ENCODE results near the gene DPYSL4.

The DPYSL4 gene

DNA sequence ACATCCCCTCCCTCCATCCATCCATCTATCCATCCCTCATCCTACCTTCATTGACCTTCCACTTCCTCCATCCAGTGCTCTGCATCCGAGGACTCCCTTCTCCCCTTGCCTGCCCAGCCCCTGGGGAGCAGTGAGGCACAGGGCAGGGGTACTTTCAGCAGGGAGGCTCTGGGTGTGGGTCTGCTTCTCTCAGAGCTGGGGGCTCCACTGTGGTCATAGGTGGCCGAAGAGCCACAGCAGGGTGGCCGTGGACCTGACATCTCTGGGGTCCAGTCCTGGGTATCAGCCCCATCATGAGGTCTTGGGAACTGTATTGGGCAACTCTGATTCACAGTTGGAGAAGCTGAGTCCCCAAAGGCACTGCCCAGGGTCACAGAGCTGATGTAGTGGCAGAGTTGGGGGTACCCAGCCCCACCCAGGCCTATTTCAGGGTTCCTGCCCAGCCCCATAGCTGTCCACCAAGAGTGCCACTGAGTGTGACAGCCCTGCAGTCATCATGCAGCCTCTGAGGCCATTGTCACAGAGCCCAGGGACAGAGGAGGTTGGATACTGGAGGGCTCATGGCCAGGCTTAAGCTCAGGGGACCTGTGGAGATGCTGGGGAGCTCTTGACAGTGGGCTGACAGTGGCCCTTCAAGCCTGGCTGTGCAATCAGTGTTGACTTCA, 35.3 kb upstream of the DPYSL4 start:
- no peak for TF ChIP-seq SUZ12 (IDR thresholded peaks at IDR 0.05; ENCODE audit: extremely low read depth, insufficient read depth, insufficient read length)
- TF ChIP-seq YY1 (IDR thresholded peaks at IDR 0.05; ENCODE audit: insufficient read depth, insufficient read length) = no peak
- no peak for TF ChIP-seq ZNF274 (IDR thresholded peaks at IDR 0.05; ENCODE audit: low read depth, low read length)
- Histone ChIP-seq H3K9ac (ENCODE audit: insufficient read length, low read depth) (no peak overlapping the region), H3K4me3 (ENCODE audit: insufficient read length, low read depth) (no peak overlapping the region), H3K27me3 (ENCODE audit: insufficient read depth, insufficient read length) (no peaks in the 10 kb centered on the region), H3K36me3 (ENCODE audit: insufficient read depth, insufficient read length, low read length) (no peaks in the 10 kb centered on the region), H3K4me1 (ENCODE audit: insufficient read depth, insufficient read length) (no peaks in the 10 kb centered on the region), H3K9me3 (ENCODE audit: insufficient read depth, low read length) (no peaks in the 10 kb centered on the region)
- no peak for DNase-seq (ENCODE audit: low read depth, low spot score)

GRCh38 chr10:132151951-132152505, 34.7 kb upstream of the DPYSL4 start:
- no peaks in the 10 kb centered on the region for H3K4me1 ChIP-seq (ENCODE audit: insufficient read depth, insufficient read length)
- TF ChIP-seq ZNF274 (IDR thresholded peaks at IDR 0.05; ENCODE audit: low read depth, low read length) (no peak), SUZ12 (IDR thresholded peaks at IDR 0.05; ENCODE audit: extremely low read depth, insufficient read depth, insufficient read length) (no peak), YY1 (IDR thresholded peaks at IDR 0.05; ENCODE audit: insufficient read depth, insufficient read length) (no peak)
- H3K36me3 ChIP-seq (ENCODE audit: insufficient read depth, insufficient read length, low read length) = no peaks in the 10 kb centered on the region
- no peak for DNase-seq (ENCODE audit: low read depth, low spot score)
- H3K27me3 ChIP-seq (ENCODE audit: insufficient read depth, insufficient read length) = no peaks in the 10 kb centered on the region
- H3K4me3 ChIP-seq (ENCODE audit: insufficient read length, low read depth) = no peak overlapping the region
- no peaks in the 10 kb centered on the region for H3K9me3 ChIP-seq (ENCODE audit: insufficient read depth, low read length)
- H3K9ac ChIP-seq (ENCODE audit: insufficient read length, low read depth) = no peak overlapping the region

- no peak overlapping the region for H3K9ac ChIP-seq (ENCODE audit: insufficient read length, low read depth)
- no peaks in the 10 kb centered on the region for H3K27me3 ChIP-seq (ENCODE audit: insufficient read depth, insufficient read length)
- no peak overlapping the region for H3K4me3 ChIP-seq (ENCODE audit: insufficient read length, low read depth)
- H3K36me3 ChIP-seq (ENCODE audit: insufficient read depth, insufficient read length, low read length) = no peaks in the 10 kb centered on the region
- TF ChIP-seq YY1 (IDR thresholded peaks at IDR 0.05; ENCODE audit: insufficient read depth, insufficient read length) (no peak), ZNF274 (IDR thresholded peaks at IDR 0.05; ENCODE audit: low read depth, low read length) (no peak), SUZ12 (IDR thresholded peaks at IDR 0.05; ENCODE audit: extremely low read depth, insufficient read depth, insufficient read length) (no peak)
- DNase-seq (ENCODE audit: low read depth, low spot score) = no peak
- H3K4me1 ChIP-seq (ENCODE audit: insufficient read depth, insufficient read length) = no peaks in the 10 kb centered on the region
- no peaks in the 10 kb centered on the region for H3K9me3 ChIP-seq (ENCODE audit: insufficient read depth, low read length)
Observed at GRCh38 chr10:132152896-132153580, 33.7 kb upstream of the DPYSL4 start.

- Histone ChIP-seq H3K36me3 (ENCODE audit: insufficient read depth, insufficient read length, low read length) (no peaks in the 10 kb centered on the region), H3K9ac (ENCODE audit: insufficient read length, low read depth) (no peak overlapping the region), H3K27me3 (ENCODE audit: insufficient read depth, insufficient read length) (no peaks in the 10 kb centered on the region), H3K4me3 (ENCODE audit: insufficient read length, low read depth) (no peak overlapping the region), H3K9me3 (ENCODE audit: insufficient read depth, low read length) (no peaks in the 10 kb centered on the region), H3K4me1 (ENCODE audit: insufficient read depth, insufficient read length) (no peaks in the 10 kb centered on the region)
- no peak for TF ChIP-seq YY1 (IDR thresholded peaks at IDR 0.05; ENCODE audit: insufficient read depth, insufficient read length)
- TF ChIP-seq SUZ12 (IDR thresholded peaks at IDR 0.05; ENCODE audit: extremely low read depth, insufficient read depth, insufficient read length) = no peak
- TF ChIP-seq ZNF274 (IDR thresholded peaks at IDR 0.05; ENCODE audit: low read depth, low read length) = no peak
- no peak for DNase-seq (ENCODE audit: low read depth, low spot score)
Observed at GRCh38 chr10:132153616-132154217, 33.0 kb upstream of the DPYSL4 start.

GRCh38 chr10:132154440-132154839, 32.3 kb upstream of the DPYSL4 start:
- TF ChIP-seq SUZ12 (IDR thresholded peaks at IDR 0.05; ENCODE audit: extremely low read depth, insufficient read depth, insufficient read length) (no peak), ZNF274 (IDR thresholded peaks at IDR 0.05; ENCODE audit: low read depth, low read length) (no peak), YY1 (IDR thresholded peaks at IDR 0.05; ENCODE audit: insufficient read depth, insufficient read length) (no peak)
- H3K4me3 ChIP-seq (ENCODE audit: insufficient read length, low read depth) = no peak overlapping the region
- DNase-seq (ENCODE audit: low read depth, low spot score) = no peak
- H3K36me3 ChIP-seq (ENCODE audit: insufficient read depth, insufficient read length, low read length) = no peaks in the 10 kb centered on the region
- H3K9ac ChIP-seq (ENCODE audit: insufficient read length, low read depth) = no peak overlapping the region
- H3K4me1 ChIP-seq (ENCODE audit: insufficient read depth, insufficient read length) = no peaks in the 10 kb centered on the region
- no peaks in the 10 kb centered on the region for H3K27me3 ChIP-seq (ENCODE audit: insufficient read depth, insufficient read length)
- H3K9me3 ChIP-seq (ENCODE audit: insufficient read depth, low read length) = no peaks in the 10 kb centered on the region

DNA sequence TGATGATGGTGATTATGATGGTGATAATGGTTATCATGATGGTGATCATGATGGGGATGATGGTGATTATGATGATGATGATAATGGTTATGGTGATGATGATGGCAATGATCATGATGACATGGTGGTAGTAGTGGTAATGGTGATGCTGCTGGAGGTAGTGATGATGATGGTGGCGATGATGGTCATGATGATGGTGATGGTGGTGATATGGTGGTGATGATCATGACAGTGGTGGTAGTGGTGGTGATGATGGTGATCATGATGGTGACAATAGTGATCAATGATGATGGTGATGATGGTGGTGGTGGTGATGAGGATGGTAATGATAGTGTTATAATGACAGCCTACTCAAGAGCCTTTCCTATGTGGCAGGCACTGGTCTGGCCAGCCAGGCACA, 31.8 kb upstream of the DPYSL4 start:
- Histone ChIP-seq H3K9ac (ENCODE audit: insufficient read length, low read depth) (no peak overlapping the region), H3K4me3 (ENCODE audit: insufficient read length, low read depth) (no peak overlapping the region), H3K27me3 (ENCODE audit: insufficient read depth, insufficient read length) (no peaks in the 10 kb centered on the region), H3K4me1 (ENCODE audit: insufficient read depth, insufficient read length) (no peaks in the 10 kb centered on the region), H3K9me3 (ENCODE audit: insufficient read depth, low read length) (no peaks in the 10 kb centered on the region), H3K36me3 (ENCODE audit: insufficient read depth, insufficient read length, low read length) (no peaks in the 10 kb centered on the region)
- no peak for TF ChIP-seq SUZ12 (IDR thresholded peaks at IDR 0.05; ENCODE audit: extremely low read depth, insufficient read depth, insufficient read length)
- DNase-seq (ENCODE audit: low read depth, low spot score) = no peak

DNA sequence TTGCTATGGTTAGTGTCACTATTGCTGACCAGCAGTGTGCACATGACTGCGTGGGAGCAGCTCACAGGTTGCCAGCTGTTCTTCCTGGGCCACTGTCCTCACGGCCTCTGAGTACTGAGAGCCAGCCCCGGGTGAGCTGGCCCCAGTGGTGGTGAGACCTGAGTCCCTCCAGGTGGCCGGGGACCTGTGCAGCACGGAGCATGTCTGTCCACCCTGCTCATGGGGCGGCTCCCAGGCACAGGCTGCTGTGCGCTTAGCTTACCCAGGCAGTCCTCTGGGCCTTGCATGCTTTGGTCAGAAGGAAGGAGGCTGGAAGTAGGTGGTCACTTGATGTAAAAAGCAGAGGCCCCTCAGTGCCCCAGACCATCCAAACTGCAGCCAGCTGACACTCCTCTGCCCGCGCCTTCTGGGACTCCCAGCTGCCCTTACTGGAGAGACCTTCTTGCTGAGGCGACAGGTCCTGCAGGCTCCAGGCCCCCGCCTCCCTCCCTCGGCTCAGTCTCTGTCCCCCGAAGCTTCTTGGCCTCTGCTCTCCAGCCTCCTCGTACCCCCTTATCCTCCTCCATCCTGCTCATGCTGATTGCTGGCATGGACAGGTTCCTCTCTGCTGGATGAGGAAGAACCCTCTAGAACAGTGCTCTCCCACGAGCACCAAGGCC, 30.9 kb upstream of the DPYSL4 start:
- no peaks in the 10 kb centered on the region for H3K9me3 ChIP-seq (ENCODE audit: insufficient read depth, low read length)
- TF ChIP-seq ZNF274 (IDR thresholded peaks at IDR 0.05; ENCODE audit: low read depth, low read length) = no peak
- TF ChIP-seq SUZ12 (IDR thresholded peaks at IDR 0.05; ENCODE audit: extremely low read depth, insufficient read depth, insufficient read length) = no peak
- no peak for TF ChIP-seq YY1 (IDR thresholded peaks at IDR 0.05; ENCODE audit: insufficient read depth, insufficient read length)
- H3K9ac ChIP-seq (ENCODE audit: insufficient read length, low read depth) = no peak overlapping the region
- no peak for DNase-seq (ENCODE audit: low read depth, low spot score)
- no peaks in the 10 kb centered on the region for H3K36me3 ChIP-seq (ENCODE audit: insufficient read depth, insufficient read length, low read length)
- no peaks in the 10 kb centered on the region for H3K4me1 ChIP-seq (ENCODE audit: insufficient read depth, insufficient read length)
- no peaks in the 10 kb centered on the region for H3K27me3 ChIP-seq (ENCODE audit: insufficient read depth, insufficient read length)
- no peak overlapping the region for H3K4me3 ChIP-seq (ENCODE audit: insufficient read length, low read depth)
